Cardiac fibroblast (primary cell): Measurements from ENCODE around the gene FOXG1.

Source experiments
- DNase-seq, 2 donors: peaks; one replicate each; pipeline versions ENCODE4 v3.0.0 to v3.0.0-alpha.2; 2010; ENCODE audit warnings: low read depth in 2 of 2
- H3K4me3 ChIP-seq, 2 donors: replicated peaks in 1 of 2; 1 replicate in 1 of 2; 2 replicates in 1 of 2; pipeline ENCODE4 v1.5.1; 2011; ENCODE audit warnings: low read depth in 2 of 2, low read length in 2 of 2, mild to moderate bottlenecking in 2 of 2, moderate library complexity in 1 of 2
- CTCF ChIP-seq: IDR thresholded peaks from one replicate; pipeline ENCODE4 v1.5.1; 2011; ENCODE audit warnings: low read depth, mild to moderate bottlenecking, low read length, inconsistent platforms

Gene FOXG1

GRCh38 chr14:28757786-28758185 lies 8.8 kb upstream of the FOXG1 start:
- TF ChIP-seq CTCF, result no peak
- no peak overlapping the region for H3K4me3 ChIP-seq
- no peak for DNase-seq

DNA sequence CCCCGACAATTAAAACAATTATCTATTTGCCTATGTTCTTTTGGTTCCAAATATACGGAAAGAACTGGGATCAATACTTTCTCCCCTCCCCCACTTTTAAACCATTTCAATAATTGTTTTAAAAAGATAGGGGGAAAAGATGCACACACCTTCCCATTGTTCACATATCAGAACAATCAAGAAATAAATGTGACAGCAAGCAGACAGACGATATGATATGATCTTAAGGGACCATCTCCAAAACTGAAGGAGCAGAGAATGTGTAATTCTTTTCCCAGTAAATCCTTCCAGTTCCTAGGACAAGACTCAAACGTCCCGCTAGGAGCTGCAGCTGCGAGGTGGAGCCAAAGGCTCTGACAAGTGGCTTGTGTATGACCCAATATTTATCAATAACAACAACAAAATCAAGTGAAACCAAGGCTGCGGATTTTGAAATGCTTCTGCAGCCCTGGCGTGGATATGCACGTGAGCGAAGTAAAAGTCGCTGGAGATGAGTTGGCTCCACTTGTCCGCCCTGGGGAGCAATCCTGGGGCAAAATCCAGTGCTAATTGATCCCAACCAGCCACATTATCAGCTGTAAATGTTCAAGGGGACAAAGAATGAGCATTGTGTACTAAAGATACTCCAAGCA lies 8.2 kb upstream of the FOXG1 start:
- no peak for DNase-seq
- no peak overlapping the region for H3K4me3 ChIP-seq
- TF ChIP-seq CTCF, result no peak

- DNase-seq, result no peak
- H3K4me3 ChIP-seq, result no peak overlapping the region
- no peak for TF ChIP-seq CTCF
Measured at GRCh38 chr14:28758885-28759652, 7.5 kb upstream of the FOXG1 start.

DNA sequence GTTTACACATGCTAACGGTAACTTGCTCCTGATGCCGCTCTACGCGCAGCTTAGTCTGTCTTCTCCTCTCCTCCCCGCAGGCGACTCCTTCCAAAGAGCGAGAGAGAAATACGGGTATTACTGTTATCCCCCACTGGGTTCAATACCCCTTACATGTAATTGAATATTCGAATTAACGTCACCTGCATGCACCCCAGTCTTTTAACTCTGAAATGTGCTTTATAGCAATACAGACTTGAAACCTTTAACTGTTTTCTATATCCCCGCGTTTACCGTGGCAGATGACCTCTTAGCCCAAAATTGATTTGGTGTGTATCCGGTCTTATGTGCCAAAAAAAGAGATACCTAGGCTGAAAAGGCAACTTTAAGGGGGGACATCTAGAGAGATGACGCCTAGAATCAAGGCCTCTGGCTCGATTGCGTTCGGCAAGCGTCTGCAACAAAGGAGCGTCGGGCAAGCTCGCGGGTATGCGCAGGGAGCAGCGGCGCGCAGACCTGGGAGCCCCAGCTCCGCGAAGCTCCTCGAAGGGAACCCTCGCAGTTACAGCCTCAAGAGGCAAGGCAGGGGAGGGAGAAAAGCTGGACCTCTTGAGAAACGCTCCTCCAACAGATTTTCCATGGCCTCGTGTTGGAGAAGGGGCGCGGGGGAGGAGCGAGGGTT lies 6.8 kb upstream of the FOXG1 start:
- H3K4me3 ChIP-seq, result no peak overlapping the region
- DNase-seq, result no peak

DNA sequence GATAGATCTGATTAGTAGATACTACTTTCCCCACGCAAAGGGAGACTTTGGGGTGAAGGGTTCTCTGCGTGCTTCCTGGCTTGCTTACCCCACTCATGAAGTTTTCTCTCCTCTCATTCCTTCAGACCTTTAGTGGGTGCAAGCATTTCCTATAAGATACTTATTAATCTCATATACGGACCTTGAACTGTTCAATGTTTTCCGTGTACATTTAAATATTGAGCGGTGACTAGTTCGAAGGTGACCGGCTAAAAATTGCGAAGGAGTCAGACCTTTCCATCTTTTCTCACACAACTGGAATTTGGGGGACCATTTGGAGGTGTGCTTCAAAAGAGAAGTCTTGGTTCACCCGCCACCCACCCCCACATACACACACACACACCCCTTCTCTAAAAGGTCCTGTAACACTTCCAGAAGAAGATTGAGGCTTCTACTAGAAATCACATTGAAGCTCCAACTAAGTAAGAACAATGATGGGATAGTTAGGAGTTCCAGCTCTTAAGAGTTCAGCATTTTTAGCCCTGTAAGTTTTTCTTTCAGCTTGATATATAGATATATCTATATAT lies 6.1 kb upstream of the FOXG1 start:
- TF ChIP-seq CTCF, result no peak
- no peak overlapping the region for H3K4me3 ChIP-seq
- DNase-seq, result no peak

More for the DNA sequence above, 6.8 kb upstream of the FOXG1 start:
- TF ChIP-seq CTCF, result no peak

DNA sequence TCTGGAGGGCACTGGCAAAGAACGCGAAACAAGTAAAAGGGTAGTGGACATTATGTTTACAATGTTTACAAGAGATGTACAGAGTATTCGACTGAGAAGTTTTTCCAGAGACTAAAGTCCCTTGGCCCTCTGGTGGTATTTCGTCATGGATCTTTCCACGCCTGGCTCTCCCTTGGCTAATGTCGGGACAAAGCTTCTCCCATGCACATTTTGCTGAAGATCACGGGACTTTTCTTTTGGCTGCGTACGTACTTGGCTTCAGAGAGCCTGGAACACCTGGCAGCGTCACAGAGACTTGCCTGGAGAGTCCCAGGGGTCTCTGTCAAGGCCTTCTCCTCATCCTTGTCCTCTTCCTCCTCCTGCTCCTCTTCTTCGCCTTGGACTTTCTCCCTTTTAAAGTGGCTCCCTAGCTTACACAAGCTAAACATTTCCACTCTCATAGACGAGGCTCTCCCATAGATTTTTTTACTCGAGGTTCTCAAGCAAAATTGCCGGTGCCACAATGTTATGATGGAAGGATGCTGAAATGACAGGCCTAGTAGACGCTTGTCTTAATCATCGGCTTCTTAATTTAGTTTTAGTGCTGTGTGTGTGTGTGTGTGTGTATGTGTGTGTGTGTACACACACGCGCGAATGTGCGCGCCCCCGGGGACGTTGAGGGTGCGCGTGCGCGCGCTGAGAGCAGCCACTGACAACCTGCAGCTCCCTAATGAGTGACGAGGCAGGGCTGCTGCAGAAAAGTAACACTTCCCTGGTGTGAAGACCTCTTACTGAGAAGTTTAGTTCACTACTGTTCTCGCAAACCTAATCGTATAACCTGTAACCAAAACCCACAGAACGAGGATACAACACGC lies 4.9 kb upstream of the FOXG1 start:
- DNase-seq, result no peak
- TF ChIP-seq CTCF, result no peak
- H3K4me3 ChIP-seq, result no peak overlapping the region
